GM12892 (cell line): ENCODE measurements around the gene ADO. TPM values are rescaled to one million over a fixed set of nuclear protein-coding genes. Genes with fewer than 3 reads are reported as not detected.

Source experiments
- DNase-seq: peaks from one replicate; pipeline ENCODE4 v3.0.0; 2011; ENCODE audit not compliant: insufficient read length
- FAIRE-seq: peaks from 2 replicates; lab custom pipeline; 2011; peaks lifted over from hg19 to GRCh38; lab: Jason Lieb, UNC
- POLR2A ChIP-seq: IDR thresholded peaks from 2 replicates; pipeline ENCODE4 v1.6.1; 2011; ENCODE audit warnings: low read depth, low read length, control low read depth
- POLR2AphosphoS5 ChIP-seq: IDR thresholded peaks from 2 replicates; pipeline ENCODE4 v1.6.1; 2011; ENCODE audit warnings: low read depth, low read length, control low read depth
- TAF1 ChIP-seq: IDR thresholded peaks from 2 replicates; pipeline ENCODE4 v1.6.1; 2011; ENCODE audit warnings: low read depth, mild to moderate bottlenecking, control low read depth, low read length, borderline replicate concordance
- polyA plus RNA-seq: library from polyadenylated mRNA; unstranded; fragments of >200 nt; gene quantifications from one replicate; pipeline ENCODE4 v1.2.1, GENCODE V29; 2012; ENCODE audit warnings: missing spikeins, inconsistent platforms; ENCODE audit not compliant: missing spikeins

ADO gene
- 20.1 TPM for polyA plus RNA-seq

DNA sequence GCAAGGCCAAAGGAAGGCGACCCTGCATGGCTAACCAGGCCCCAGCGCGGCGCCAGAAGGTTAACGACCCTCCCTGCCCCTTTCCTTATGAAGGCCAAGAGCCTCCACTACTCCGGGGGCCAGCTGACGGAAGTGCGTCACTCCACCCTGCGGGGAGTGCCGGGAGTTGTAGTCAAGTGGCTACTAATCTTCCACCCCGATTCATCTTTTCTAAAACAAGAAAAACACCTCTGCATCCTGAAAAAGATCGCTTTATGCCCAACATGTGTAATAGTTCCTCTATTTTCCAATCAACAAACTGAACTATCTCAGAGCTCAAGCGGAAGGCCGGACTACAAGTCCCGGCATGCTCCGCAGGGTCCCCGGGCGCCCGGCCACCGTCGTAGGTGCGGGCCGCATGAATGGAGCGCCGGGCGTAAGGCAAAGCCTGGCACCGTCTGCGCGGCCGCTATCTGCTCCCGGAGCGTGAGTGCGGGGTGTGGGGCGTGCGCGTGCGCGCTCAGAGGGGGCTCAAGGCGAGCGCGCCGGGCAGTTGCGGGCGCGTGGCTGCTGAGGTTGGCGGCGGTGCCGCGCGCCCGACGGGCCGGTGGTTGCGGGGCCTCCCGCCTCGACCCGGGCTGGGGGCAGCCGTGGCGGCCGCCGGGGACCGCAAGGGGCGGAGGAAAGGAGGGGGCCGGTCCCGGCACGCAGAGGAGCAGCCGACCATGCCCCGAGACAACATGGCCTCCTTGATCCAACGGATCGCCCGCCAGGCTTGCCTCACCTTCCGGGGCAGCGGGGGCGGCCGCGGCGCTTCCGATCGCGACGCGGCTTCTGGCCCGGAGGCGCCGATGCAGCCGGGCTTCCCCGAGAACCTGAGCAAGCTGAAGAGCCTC is at the start of gene ADO:
Gene ADO (plus strand): TSS at position 365 of the 875 bp plus-strand sequence. CDS start 340 bp downstream, at position 705.
- TF ChIP-seq POLR2AphosphoS5 = no peak
- TF ChIP-seq POLR2A = peak; percentile 65; the same call in 1 of the 2 replicates
- FAIRE-seq = peak; percentile 95
- DNase-seq = peak; percentile 79

DNA sequence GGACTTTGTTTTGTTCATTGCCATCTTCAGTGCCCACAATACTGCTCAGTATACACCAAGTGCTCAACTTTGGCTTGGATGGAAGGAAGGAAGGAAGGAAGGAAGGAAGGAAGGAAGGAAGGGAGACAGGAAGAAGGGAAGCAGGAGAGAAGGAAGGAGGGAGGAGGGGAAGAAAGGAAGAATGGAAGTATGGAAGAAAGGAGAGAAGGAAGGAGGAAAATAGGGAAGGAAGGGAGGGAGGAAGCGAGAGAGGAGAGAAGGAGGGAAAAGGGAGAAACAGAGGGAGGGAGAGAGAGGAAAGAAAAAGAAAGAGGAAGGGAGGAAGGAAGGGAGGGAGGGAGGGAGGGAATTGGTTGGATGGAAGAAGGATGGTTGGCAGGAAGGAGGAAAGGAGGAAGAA is 49.6 kb upstream of the ADO start:
- FAIRE-seq (no peak), DNase-seq (no peak)
- no peak for TF ChIP-seq POLR2A
- no peak for TF ChIP-seq POLR2AphosphoS5
- TF ChIP-seq TAF1 = no peak

DNA sequence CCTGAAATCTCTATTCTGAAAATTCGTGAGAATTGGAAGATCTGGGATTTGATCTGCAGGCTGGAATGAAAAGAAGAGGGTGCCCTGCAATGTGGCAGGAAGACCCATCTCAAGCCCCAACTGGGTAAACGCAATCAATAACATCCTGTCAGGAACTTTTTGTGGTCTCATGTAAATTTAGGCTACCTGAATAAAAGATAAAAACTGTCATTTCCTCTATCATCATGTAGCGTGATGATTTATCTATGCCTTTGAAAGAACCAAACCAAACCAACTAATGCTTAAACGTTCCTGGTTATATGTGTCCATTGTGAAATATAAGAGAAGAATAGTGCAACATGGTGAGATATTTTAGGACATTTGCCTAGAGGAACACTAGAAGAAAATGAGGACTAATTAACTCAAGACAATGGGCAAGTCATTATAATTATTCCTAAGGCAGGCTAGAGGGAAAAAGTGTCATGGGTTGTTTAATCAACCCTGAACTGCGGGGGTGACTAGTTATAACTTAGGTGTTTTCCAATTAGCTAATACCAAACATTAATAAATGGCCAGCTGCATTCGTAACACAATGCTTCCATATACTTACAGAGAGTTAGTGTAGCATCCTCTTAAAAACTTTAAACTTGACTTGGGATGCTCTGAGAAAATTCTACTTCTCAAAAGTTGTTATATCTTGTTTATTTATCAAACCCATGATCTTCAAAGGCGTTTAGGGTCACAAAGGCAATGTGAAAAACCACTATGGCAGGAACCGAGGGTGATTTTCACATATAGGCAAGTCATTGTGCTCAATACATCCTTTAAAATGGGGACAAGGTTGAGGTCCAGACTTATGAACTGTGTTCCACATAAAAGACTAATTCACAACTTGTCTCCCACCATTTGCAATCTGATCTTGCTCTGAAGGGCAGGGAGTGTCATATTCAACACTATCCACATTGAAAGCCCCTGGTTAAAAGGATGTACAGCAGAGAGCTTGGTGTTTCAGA is 48.6 kb upstream of the ADO start:
- FAIRE-seq = peak; percentile 58
- no peak for DNase-seq
- TF ChIP-seq POLR2AphosphoS5 (no peak), POLR2A (no peak), TAF1 (no peak)

DNA sequence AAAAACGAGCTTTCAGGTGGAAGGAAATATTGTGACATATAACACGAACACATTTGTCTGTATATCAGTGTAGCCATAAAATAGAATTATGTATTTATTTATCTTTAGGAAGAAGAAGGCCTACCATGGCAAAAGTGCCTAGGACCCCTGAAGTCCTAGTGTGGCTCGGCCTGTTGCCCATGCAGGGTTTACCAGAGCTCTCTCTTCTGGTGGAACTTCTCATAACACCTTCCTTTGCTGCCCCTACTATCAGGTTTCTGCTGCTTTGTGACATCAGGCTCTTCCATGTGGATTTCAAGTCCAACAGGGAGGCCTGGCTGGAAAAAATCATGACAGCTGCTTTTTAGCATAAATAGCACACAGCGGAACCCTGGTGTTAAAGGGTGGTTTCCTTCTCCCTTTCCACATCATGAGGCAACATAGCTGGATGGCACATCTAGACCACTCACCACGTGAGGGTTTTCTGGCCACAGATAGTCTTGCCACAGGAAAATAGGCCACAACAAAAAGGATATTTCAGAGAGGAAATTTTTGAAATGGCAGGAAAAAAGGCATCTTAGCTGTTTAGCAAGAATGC is 44.8 kb upstream of the ADO start:
- no peak for FAIRE-seq
- TF ChIP-seq POLR2A (no peak), TAF1 (no peak), POLR2AphosphoS5 (no peak)
- no peak for DNase-seq

DNA sequence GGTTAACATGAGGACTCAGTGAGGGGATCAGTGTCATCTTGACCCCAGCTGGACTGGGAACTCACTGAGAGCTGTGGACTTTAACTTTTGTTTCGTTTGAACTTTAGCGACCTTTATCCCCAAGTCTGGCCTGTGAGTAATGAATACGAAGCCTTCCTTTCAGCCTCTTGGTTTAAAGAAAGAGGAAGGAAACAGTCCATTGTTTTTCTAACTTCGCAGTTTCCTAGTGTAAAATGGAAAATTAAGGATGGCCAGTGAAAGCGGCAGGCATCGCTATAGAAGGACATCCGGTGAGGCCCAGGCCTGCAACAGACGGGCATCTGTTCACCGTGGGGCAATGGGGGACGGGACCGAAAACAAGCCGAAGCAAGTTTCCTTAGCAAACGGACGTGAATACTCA is 44.1 kb upstream of the ADO start:
- no peak for DNase-seq
- FAIRE-seq = peak; percentile 65
- TF ChIP-seq POLR2AphosphoS5 (no peak), POLR2A (no peak), TAF1 (no peak)

DNA sequence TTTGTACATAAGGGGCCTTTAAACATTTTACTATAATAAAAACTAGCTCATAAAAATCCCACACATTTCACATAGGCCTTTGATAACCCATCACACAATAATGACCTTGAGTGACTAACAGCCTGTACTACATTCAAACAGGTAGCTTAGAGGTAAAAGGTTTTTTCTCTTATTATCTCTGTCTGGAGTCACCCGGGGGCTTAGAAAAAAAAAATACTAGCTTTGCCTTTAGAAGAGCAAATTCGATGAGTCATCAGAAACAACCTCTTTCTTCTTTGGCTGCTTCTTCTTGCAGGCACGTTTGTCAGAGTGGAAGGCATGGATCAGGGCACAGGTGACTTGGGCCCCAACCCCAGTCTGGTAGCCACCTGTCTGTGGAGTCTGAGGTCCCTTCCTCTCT is 43.4 kb upstream of the ADO start:
- TF ChIP-seq POLR2AphosphoS5 = no peak
- TF ChIP-seq TAF1 = no peak
- no peak for TF ChIP-seq POLR2A
- FAIRE-seq (no peak), DNase-seq (no peak)

DNA sequence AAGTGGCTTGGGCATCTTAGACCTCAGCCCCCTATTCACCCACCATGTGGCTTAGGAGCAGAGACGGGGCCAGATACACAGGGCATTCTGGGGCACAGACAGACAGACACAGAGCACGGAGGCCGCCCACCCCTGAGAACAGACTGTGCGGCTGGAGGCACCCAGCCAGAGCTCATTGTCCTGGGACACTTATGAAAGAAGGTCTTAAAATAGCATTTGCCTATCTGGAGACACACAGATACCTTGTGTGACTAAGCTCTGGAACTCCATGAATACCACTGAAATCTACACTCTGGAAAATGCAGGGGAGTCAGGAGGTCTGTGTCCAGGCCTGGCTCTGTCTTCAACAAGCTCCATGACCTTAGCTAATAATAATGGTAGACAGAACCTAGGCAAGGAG is 41.4 kb upstream of the ADO start:
- FAIRE-seq = no peak
- no peak for TF ChIP-seq TAF1
- TF ChIP-seq POLR2A = no peak
- no peak for TF ChIP-seq POLR2AphosphoS5

DNA sequence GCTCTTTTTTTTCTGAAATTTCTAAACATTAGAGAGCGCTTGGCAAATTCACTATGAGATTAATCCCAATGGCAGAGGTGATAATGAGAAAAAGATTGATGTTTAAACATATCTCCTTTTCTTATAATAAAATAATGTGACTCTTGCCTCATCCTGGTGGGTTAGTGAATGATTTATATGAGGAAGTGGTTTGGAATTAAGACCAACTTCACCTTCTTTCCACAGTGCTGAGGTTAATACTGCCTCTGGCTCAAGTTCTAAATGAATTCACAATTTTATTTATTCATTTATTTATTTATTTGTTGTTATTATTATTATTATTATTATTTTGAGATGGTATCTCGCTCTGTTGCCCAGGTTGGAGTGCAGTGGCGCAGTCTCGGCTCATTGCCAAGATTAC is 40.5 kb upstream of the ADO start:
- no peak for FAIRE-seq

More for the DNA sequence above, 41.4 kb upstream of the ADO start:
- DNase-seq = no peak

DNA sequence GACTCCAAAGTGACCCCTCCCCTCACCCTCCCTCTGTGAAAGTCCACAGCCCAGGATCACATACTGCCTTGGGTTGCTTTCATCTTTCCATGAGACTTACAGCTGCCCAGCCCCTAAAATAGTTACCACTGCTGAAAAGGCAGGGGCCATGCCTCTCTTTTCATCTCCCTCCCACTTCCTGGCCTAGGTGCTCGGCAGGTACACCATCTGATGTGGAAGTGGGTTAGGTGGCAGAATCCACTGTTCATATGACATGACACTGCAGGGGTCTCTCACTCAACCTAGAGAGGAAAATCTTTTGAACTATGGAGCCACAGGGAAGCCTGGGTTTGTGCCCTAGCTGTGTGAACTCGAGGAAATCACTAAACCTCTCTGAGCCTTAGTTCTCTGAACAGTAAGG is 38.8 kb upstream of the ADO start:
- TF ChIP-seq POLR2A (no peak), POLR2AphosphoS5 (no peak), TAF1 (no peak)
- FAIRE-seq = no peak
- no peak for DNase-seq

More for the DNA sequence above, 40.5 kb upstream of the ADO start:
- TF ChIP-seq POLR2A (no peak), TAF1 (no peak), POLR2AphosphoS5 (no peak)
- DNase-seq = no peak

DNA sequence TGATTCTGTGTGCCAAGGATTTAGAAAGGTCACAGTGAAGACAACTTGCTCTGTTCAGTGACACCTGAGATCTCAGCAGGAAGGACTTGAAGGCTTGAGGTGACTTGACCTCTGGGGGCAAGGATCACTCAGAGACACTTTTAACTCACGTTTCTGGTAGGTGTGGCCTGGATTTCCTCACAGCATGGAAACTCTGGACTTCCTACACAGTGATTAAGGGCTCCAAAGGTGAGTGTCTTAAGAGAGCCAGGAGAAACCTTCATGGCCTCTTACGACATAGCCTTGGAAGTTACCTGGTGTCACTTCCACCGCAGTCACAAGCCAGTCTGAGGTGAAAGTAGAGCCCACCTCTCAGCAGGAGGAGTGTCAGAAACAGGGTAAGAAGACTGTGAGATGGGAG is 38.1 kb upstream of the ADO start:
- FAIRE-seq = no peak
- no peak for TF ChIP-seq POLR2AphosphoS5
- no peak for TF ChIP-seq TAF1
- TF ChIP-seq POLR2A = no peak
- DNase-seq = no peak
